ENCODE results near the gene SENP2. TPM values are rescaled to one million over a fixed set of nuclear protein-coding genes. Genes with fewer than 3 reads are reported as not detected.

SENP2 gene
- total and polyA plus RNA-seq, 10 of the 15 experiments (the other 5 are each of a cell fraction or from before 2014, with no cell fraction given), result 9.0 to 42.7 (median 25.1) TPM

- H2AFZ ChIP-seq (ENCODE audit: control insufficient read depth, low read depth, low read length), result no peak overlapping the region
- in situ Hi-C loops (cut with MboI) (no loop called here), intact Hi-C loops (cut with micrococcal nuclease; ENCODE audit: unreplicated experiment) (no loop called here)
- 54% methylated on average over 4 of the region's 4 CpGs for WGBS (ENCODE audit: insufficient coverage, insufficient replicate concordance, low lambda C conversion rate, missing lambda C conversion rate)
- no peaks in the 10 kb centered on the region for H3K9me3 ChIP-seq (replicated peaks; ENCODE audit: control insufficient read depth, insufficient read depth, low read length)
- H3K27ac ChIP-seq (ENCODE audit: control insufficient read depth, insufficient read depth), result no peak overlapping the region
- CTCF ChIA-PET, result no interaction called here
- no peak overlapping the region for H3K9ac ChIP-seq (ENCODE audit: control insufficient read depth, insufficient read depth, low read length)
- H3K36me3 ChIP-seq (ENCODE audit: control insufficient read depth in 2 of 2, insufficient read depth in 2 of 2, low read length in 1 of 2), result no peaks in the 10 kb centered on the region
- BruUV-seq (replicated peaks), result no TSS peak
- H3K4me3 ChIP-seq, result no peak overlapping the region
- H3K4me2 ChIP-seq (ENCODE audit: control insufficient read depth, insufficient read depth), result no peak overlapping the region
- no peaks in the 10 kb centered on the region for H3K4me1 ChIP-seq (ENCODE audit: control insufficient read depth, insufficient read depth, low read length)
- SMC1A ChIA-PET (ENCODE audit: uncharacterized antibody, unreplicated experiment), result interaction anchor here (0.6 kb wide), 1 partner anchor 511 kb away, joined by 3 read pairs; no protein-coding TSS in a partner anchor
- H4K20me1 ChIP-seq (ENCODE audit: control insufficient read depth, insufficient read depth), result no peaks in the 10 kb centered on the region
- POLR2A ChIA-PET, result no interaction called here
- RAD21 ChIA-PET (ENCODE audit: unreplicated experiment), result no interaction called here
- H3K27me3 ChIP-seq (replicated peaks in 1 of 2; ENCODE audit: control insufficient read depth in 2 of 2, insufficient read depth in 2 of 2, low read length in 1 of 2), result peaks cover 0 to 8% of the 10 kb centered on the region in 2 experiments
- DNase-seq (ENCODE audit: low read depth, low spot score), result no peak
- FAIRE-seq, result no peak
- no peak for ATAC-seq
- no peaks in the 10 kb centered on the region for H3K79me2 ChIP-seq (ENCODE audit: control insufficient read depth, insufficient read depth, low read length)
- no peak for TF ChIP-seq IRF4 (IDR thresholded peaks at IDR 0.05; ENCODE audit: low read depth, low read length)
- no peak for TF ChIP-seq HDAC2 (IDR thresholded peaks at IDR 0.05)
- no peak for TF ChIP-seq IRF3 (IDR thresholded peaks at IDR 0.05)
- no peak for TF ChIP-seq ASH2L (IDR thresholded peaks at IDR 0.05; ENCODE audit: borderline replicate concordance, low read depth)
- no peak for TF ChIP-seq HDAC6 (IDR thresholded peaks at IDR 0.05; ENCODE audit: unreplicated experiment)
- no peak for TF ChIP-seq PKNOX1 (IDR thresholded peaks at IDR 0.05)
- TF ChIP-seq USF1 (IDR thresholded peaks at IDR 0.05; ENCODE audit: borderline replicate concordance, extremely low read length, insufficient read depth, low read depth, low read length), result no peak
- no peak for TF ChIP-seq SIX5 (IDR thresholded peaks at IDR 0.05; ENCODE audit: low read depth, low read length, severe bottlenecking)
- no peak for TF ChIP-seq NFYA (IDR thresholded peaks at IDR 0.05; ENCODE audit: borderline replicate concordance, low read depth, low read length)
- TF ChIP-seq BHLHE40 (IDR thresholded peaks at IDR 0.05; ENCODE audit: borderline replicate concordance in 1 of 2, low read depth in 2 of 2, low read length in 1 of 2), result no peak
- TF ChIP-seq ZBTB40 (IDR thresholded peaks at IDR 0.05; ENCODE audit: borderline replicate concordance), result no peak
- no peak for TF ChIP-seq JUND (IDR thresholded peaks at IDR 0.05; ENCODE audit: low read depth, low read length)
- no peak for TF ChIP-seq TAF1 (IDR thresholded peaks at IDR 0.05; ENCODE audit: borderline replicate concordance, low read depth, low read length)
- TF ChIP-seq RFX5 (IDR thresholded peaks at IDR 0.05; ENCODE audit: low read depth, low read length), result no peak
- no peak for TF ChIP-seq ZNF207 (IDR thresholded peaks at IDR 0.05; ENCODE audit: borderline replicate concordance)
Measured at GRCh38 chr3:185667574-185667973, 81.5 kb downstream of the SENP2 start.

Data from GM12878 (cell line).